GM12874 (cell line): ENCODE data around the gene GRIP2.

Source experiments
- TF ChIP-seq, protein P1 (sequence below): IDR thresholded peaks from 2 replicates; pipeline ENCODE4 v1.5.1; 2011; ENCODE audit warnings: low read depth, mild to moderate bottlenecking, control low read depth, low read length, moderate library complexity; ENCODE audit not compliant: insufficient read depth

Gene GRIP2

DNA sequence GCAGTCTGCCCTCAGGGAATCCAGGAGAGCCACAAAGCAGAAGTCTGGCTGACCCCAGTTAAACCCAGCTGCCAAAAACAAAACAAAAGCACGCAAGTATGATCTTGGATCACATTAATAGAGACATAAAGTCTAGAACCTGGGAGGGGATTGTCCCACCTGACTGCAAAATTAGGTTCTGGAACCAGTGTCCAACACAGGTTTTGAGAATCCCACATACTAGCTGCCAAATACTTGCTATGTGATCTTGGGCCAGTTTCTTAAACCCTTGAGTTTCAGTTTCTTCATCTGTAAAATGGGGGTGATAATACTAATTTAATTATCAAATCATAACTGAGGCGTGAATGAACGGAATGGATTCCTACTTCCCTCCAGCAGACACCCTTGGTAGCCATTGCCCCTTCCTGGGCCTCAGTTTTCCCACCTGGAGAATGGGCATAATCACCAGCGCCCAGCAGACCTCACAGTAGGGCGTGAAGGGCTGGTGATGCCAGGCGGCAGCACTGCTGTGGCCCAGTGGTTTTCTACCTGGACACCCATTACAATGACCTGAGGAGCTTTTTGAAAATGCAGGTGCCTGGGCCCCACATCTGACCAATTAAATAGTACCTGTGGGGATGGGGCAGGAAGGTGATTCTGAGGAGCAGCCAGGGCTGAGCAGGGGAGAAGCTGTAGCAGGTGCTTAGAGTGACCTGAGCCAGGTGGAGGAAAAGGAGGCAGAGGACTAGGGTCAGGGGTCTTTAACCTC, 32.2 kb downstream of the GRIP2 start:
- TF ChIP-seq, protein P1, sequence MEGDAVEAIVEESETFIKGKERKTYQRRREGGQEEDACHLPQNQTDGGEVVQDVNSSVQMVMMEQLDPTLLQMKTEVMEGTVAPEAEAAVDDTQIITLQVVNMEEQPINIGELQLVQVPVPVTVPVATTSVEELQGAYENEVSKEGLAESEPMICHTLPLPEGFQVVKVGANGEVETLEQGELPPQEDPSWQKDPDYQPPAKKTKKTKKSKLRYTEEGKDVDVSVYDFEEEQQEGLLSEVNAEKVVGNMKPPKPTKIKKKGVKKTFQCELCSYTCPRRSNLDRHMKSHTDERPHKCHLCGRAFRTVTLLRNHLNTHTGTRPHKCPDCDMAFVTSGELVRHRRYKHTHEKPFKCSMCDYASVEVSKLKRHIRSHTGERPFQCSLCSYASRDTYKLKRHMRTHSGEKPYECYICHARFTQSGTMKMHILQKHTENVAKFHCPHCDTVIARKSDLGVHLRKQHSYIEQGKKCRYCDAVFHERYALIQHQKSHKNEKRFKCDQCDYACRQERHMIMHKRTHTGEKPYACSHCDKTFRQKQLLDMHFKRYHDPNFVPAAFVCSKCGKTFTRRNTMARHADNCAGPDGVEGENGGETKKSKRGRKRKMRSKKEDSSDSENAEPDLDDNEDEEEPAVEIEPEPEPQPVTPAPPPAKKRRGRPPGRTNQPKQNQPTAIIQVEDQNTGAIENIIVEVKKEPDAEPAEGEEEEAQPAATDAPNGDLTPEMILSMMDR = no peak

DNA sequence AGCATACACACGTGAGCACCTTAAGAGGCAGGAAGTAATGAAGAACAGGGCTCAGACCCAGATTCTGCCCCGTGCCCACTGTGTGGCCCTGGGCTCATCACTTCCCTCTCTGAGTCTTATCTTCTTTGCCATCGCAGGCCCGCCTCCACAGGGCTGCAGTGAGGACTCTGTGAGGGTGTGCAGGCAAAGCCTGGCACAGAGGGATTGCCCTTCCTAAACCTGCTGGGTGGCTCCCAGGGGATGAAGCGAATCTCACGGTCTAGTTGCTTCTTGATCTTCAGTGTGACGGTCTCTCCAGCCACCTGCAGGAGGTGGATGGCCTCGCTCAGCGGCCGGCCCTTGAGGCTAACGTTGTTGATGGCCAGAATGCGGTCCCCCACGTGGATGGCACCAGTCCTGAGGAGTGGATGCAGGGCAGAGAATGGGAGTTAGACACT, 32.8 kb downstream of the GRIP2 start:
- TF ChIP-seq, protein P1 = no peak

DNA sequence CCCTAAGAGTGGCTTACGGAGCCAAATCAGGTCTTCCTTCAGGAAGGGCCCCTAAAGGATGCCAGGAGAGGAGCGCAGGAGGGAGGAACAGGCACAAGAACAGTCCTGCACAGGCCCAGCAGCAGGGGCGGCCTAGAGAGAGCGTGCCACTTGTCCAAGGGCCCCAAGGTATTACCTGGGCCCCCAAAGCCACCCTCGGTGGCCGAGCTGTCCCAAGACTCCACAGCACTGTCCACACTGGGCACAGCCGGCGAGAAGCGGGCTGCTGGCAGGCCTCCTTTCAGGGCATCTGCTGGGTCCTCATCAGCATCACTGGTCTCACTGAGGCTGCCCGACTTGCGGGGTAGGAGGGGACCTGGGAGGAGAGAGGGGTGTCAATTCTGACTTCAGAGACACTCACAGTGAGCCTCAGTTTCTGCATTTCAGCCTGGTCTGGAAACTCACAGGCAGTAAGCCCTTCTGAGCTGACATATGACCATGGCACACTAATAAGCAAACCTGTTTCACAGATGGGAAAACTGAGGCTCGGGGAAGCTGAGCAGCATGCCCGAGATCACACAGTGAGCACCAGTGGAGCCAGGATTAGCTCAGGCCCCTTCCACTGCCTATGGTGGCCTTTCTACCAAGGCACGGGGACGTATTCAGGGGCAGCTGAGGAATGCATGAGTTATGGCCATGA, 33.4 kb downstream of the GRIP2 start:
- TF ChIP-seq, protein P1 = no peak

DNA sequence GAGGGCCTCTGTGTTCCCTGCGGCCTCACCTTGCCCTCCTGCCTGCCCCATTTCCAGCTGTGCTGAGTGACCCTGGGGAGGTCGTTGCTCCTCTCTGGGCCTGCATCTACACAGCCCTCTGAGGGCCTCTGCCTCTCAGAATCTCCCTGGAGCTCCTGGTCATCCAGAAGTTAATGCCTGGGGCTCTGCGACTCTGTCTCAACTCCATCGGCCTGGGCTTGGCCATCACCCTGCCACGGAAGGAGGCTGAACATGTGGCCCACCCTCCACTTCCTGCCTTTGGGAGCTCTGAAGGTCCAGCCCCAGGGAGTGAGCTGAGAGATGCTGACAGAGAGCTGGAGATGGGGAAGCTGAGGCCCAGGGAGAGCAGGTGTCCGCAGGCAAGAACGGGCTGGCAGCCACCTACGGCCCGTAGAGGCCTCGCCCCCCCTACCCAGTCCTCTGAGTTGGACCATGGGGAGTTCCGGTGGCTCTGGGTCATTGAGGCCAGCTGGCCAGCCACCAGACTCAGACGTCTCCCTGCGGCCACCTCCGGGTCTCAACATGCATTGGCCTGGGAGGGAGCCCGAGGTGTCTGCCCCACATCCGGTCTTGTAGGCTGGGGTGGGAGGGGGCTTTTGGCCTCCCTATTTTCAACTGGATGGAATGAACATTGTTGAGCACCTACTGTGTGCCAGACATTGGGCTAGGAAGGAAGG, 34.2 kb downstream of the GRIP2 start:
- TF ChIP-seq, protein P1 = no peak

DNA sequence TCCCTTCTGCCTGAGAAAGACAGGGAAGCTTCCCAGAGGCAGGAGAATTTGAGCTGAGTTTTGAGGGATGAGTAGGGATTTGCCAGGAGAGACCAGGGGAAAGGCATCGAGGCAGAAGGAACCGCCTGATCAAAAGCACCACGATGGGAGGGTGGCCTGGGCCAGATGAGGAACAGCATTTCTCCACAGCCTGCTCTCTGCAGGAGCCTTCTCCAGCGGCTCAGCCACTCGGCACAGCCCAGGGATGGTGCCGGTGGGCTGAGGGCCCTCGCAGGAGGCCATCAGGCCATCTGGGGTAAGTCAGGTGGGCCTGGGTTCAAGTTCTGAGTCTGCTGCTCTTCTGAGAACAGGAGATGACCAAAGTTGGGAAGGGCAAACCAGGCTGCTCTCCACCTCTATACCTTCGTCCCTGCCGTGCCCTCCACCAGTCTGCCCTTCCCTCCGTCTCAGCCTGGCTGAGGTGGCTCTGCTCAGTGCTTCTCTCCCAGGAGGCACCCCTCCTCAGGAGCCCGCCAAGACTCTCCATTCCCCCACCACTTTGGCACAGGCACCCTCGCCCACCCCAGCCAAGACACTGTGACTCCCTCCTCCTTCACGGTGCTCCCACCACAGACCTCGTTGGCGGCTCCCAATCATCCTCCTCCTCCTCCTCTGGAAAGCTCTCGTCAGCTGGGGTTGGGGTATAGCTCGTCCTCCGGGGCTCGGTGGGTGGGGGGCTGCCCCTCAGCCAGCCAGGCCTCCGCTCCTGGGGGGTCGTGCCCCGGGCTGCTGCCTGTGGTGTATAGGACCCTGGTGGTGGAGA, 34.9 kb downstream of the GRIP2 start:
- TF ChIP-seq, protein P1 = no peak

DNA sequence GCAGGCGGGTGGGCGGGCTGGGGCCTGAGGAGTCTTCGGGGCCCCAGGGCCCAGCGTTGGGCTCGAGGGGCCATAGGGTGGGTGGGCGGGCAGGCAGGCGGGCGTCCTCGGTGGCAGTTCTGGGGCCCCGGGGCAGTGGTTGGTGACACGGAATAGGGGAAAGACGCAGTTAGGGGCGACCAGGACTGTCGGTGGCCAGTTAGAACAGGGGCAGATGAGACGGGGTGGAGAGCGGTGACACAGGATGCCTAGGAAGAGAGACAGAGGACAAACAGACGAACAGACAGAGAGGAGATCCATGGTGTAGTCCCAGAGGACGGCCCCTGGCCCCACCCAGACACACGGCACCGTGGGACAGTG, 36.5 kb downstream of the GRIP2 start:
- TF ChIP-seq, protein P1 = no peak
